Caco-2 (cell line): ENCODE data around the gene KCNH8. TPM values are rescaled to one million over a fixed set of nuclear protein-coding genes. Genes with fewer than 3 reads are reported as not detected.

Source experiments
- BruUV-seq: library from RNA; stranded (reverse); fragments of 400-500 nt; replicated peaks from 2 replicates; lab custom pipeline; 2021; lab: Mats Ljungman, UMichigan
- CTCF ChIA-PET: fragments of 300-600 bp; sonication (Branson Sonifier 250); formaldehyde crosslinking; loops from one replicate; lab custom pipeline; 2022; ENCODE audit warnings: antibody characterized with exemption; lab: Charles Lee
- POLR2A ChIA-PET: fragments of 300-600 bp; sonication (Branson Sonifier 250); formaldehyde crosslinking; loops from one replicate; lab custom pipeline; 2022; ENCODE audit warnings: antibody characterized with exemption; lab: Charles Lee
- DNase-seq, 2 experiments: peaks; one replicate each; pipeline versions ENCODE4 v3.0.0 to v3.0.0-alpha.2; 2020 to 2022
- H3K27me3 ChIP-seq: replicated peaks from 2 replicates; pipeline ENCODE4 v1.6.0; 2011; ENCODE audit warnings: low read length; ENCODE audit not compliant: control insufficient read depth, insufficient read depth
- H3K36me3 ChIP-seq: 2 replicates; pipeline ENCODE4 v1.5.1; 2011; ENCODE audit warnings: low read length; ENCODE audit not compliant: control insufficient read depth, insufficient read depth
- H3K4me1 ChIP-seq: fragments of 250-450 bp; sonication (Bioruptor Pico); 2 replicates; pipeline ENCODE4 v1.5.1; 2020; ENCODE audit warnings: mild to moderate bottlenecking
- H3K4me3 ChIP-seq: 2 replicates; pipeline ENCODE4 v1.5.1; 2011; ENCODE audit warnings: low read depth, mild to moderate bottlenecking, control low read depth, low read length
- H3K9me3 ChIP-seq: fragments of 250-450 bp; sonication (Bioruptor Pico); 2 replicates; pipeline ENCODE4 v1.5.1; 2020; ENCODE audit warnings: mild to moderate bottlenecking, moderate library complexity
- H3K27ac Mint-ChIP-seq: one replicate; pipeline ENCODE4 v1.8.0; 2022; ENCODE audit warnings: mixed read lengths; ENCODE audit not compliant: unreplicated experiment
- H3K27me3 Mint-ChIP-seq: one replicate; pipeline ENCODE4 v1.8.0; 2022; ENCODE audit warnings: mixed read lengths; ENCODE audit not compliant: insufficient read depth, unreplicated experiment
- H3K36me3 Mint-ChIP-seq: one replicate; pipeline ENCODE4 v1.8.0; 2022; ENCODE audit warnings: mild to moderate bottlenecking, mixed read lengths; ENCODE audit not compliant: insufficient read depth, unreplicated experiment
- H3K4me1 Mint-ChIP-seq: one replicate; pipeline ENCODE4 v1.8.0; 2022; ENCODE audit warnings: low read depth, mixed read lengths; ENCODE audit not compliant: unreplicated experiment
- H3K4me3 Mint-ChIP-seq: one replicate; pipeline ENCODE4 v1.8.0; 2022; ENCODE audit warnings: mild to moderate bottlenecking, moderate library complexity, mixed read lengths; ENCODE audit not compliant: unreplicated experiment
- H3K9me3 Mint-ChIP-seq: one replicate; pipeline ENCODE4 v1.8.0; 2022; ENCODE audit warnings: mixed read lengths; ENCODE audit not compliant: unreplicated experiment
- intact Hi-C: fragments of 100-400 bp; cut with micrococcal nuclease; formaldehyde crosslinking; loops from one replicate; pipeline ENCODE4 v1.10.0; 2022; ENCODE audit not compliant: unreplicated experiment
- total RNA-seq: library from RNA; stranded (reverse); gene quantifications from 2 replicates; pipeline ENCODE4 v1.2.3, GENCODE V29; 2022
- TF ChIP-seq, protein P1 (sequence below), 2 experiments: fragments of 200-600 bp in 1 of 2; IDR thresholded peaks; 1 replicate in 1 of 2; 2 replicates in 1 of 2; pipeline versions ENCODE4 v1.5.1 to v1.8.0; 2011 to 2022; ENCODE audit warnings: antibody characterized with exemption in 1 of 2, control low read depth in 1 of 2, inconsistent platforms in 1 of 2, low read depth in 1 of 2, low read length in 1 of 2, mild to moderate bottlenecking in 1 of 2, moderate library complexity in 1 of 2; ENCODE audit not compliant: insufficient read depth in 1 of 2, severe bottlenecking in 1 of 2, unreplicated experiment in 1 of 2

The KCNH8 gene
- total RNA-seq, 1 experiment from 2014 or later, result 0.07 TPM

GRCh38 chr3:19264424-19264823, 116.1 kb downstream of the KCNH8 start:
- peaks cover 2% of the 10 kb centered on the region for H3K27me3 Mint-ChIP-seq

GRCh38 chr3:19267040-19267439, 118.7 kb downstream of the KCNH8 start:
- H3K4me3 ChIP-seq, result no peak overlapping the region
- H3K4me1 Mint-ChIP-seq, result no peaks in the 10 kb centered on the region
- DNase-seq, result no peak
- BruUV-seq, result no TSS peak
- H3K27ac Mint-ChIP-seq, result no peak overlapping the region
- no peaks in the 10 kb centered on the region for H3K9me3 ChIP-seq
- TF ChIP-seq, protein P1, sequence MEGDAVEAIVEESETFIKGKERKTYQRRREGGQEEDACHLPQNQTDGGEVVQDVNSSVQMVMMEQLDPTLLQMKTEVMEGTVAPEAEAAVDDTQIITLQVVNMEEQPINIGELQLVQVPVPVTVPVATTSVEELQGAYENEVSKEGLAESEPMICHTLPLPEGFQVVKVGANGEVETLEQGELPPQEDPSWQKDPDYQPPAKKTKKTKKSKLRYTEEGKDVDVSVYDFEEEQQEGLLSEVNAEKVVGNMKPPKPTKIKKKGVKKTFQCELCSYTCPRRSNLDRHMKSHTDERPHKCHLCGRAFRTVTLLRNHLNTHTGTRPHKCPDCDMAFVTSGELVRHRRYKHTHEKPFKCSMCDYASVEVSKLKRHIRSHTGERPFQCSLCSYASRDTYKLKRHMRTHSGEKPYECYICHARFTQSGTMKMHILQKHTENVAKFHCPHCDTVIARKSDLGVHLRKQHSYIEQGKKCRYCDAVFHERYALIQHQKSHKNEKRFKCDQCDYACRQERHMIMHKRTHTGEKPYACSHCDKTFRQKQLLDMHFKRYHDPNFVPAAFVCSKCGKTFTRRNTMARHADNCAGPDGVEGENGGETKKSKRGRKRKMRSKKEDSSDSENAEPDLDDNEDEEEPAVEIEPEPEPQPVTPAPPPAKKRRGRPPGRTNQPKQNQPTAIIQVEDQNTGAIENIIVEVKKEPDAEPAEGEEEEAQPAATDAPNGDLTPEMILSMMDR (IDR thresholded peaks at IDR 0.05; ENCODE audit: insufficient read depth in 1 of 2, low read depth in 1 of 2, low read length in 1 of 2, severe bottlenecking in 1 of 2, unreplicated experiment in 1 of 2), result no peak
- no peaks in the 10 kb centered on the region for H3K36me3 ChIP-seq
- no peaks in the 10 kb centered on the region for H3K36me3 Mint-ChIP-seq
- no peaks in the 10 kb centered on the region for H3K27me3 ChIP-seq
- H3K27me3 Mint-ChIP-seq, result peaks cover 2% of the 10 kb centered on the region
- intact Hi-C loops, result no loop called here
- H3K9me3 Mint-ChIP-seq, result no peaks in the 10 kb centered on the region
- ChIA-PET POLR2A (no interaction called here), CTCF (no interaction called here)
- no peaks in the 10 kb centered on the region for H3K4me1 ChIP-seq
- no peak overlapping the region for H3K4me3 Mint-ChIP-seq

More at GRCh38 chr3:19264424-19264823, 116.1 kb downstream of the KCNH8 start:
- H3K9me3 Mint-ChIP-seq, result no peaks in the 10 kb centered on the region
- no peaks in the 10 kb centered on the region for H3K9me3 ChIP-seq
- DNase-seq, result no peak
- no peaks in the 10 kb centered on the region for H3K4me1 ChIP-seq
- POLR2A ChIA-PET, result no interaction called here
- no peaks in the 10 kb centered on the region for H3K36me3 ChIP-seq
- CTCF ChIA-PET, result no interaction called here
- no peak overlapping the region for H3K4me3 Mint-ChIP-seq
- intact Hi-C loops, result no loop called here
- no TSS peak for BruUV-seq
- no peaks in the 10 kb centered on the region for H3K4me1 Mint-ChIP-seq
- H3K36me3 Mint-ChIP-seq, result no peaks in the 10 kb centered on the region
- no peaks in the 10 kb centered on the region for H3K27me3 ChIP-seq
- no peak overlapping the region for H3K27ac Mint-ChIP-seq
- no peak overlapping the region for H3K4me3 ChIP-seq
- TF ChIP-seq, protein P1 (IDR thresholded peaks at IDR 0.05; ENCODE audit: insufficient read depth in 1 of 2, low read depth in 1 of 2, low read length in 1 of 2, severe bottlenecking in 1 of 2, unreplicated experiment in 1 of 2), result no peak

- H3K9me3 Mint-ChIP-seq, result no peaks in the 10 kb centered on the region
- BruUV-seq, result no TSS peak
- TF ChIP-seq, protein P1 (IDR thresholded peaks at IDR 0.05; ENCODE audit: insufficient read depth in 1 of 2, low read depth in 1 of 2, low read length in 1 of 2, severe bottlenecking in 1 of 2, unreplicated experiment in 1 of 2), result no peak
- H3K4me1 Mint-ChIP-seq, result no peaks in the 10 kb centered on the region
- CTCF ChIA-PET, result no interaction called here
- no peak overlapping the region for H3K4me3 Mint-ChIP-seq
- no peak overlapping the region for H3K27ac Mint-ChIP-seq
- Histone ChIP-seq H3K9me3 (no peaks in the 10 kb centered on the region), H3K4me1 (no peaks in the 10 kb centered on the region), H3K36me3 (no peaks in the 10 kb centered on the region), H3K27me3 (no peaks in the 10 kb centered on the region), H3K4me3 (no peak overlapping the region)
- H3K36me3 Mint-ChIP-seq, result no peaks in the 10 kb centered on the region
- POLR2A ChIA-PET, result no interaction called here
- DNase-seq, result no peak
- intact Hi-C loops, result no loop called here
- no peaks in the 10 kb centered on the region for H3K27me3 Mint-ChIP-seq
Observed at GRCh38 chr3:19270481-19270880, 122.2 kb downstream of the KCNH8 start.
